Stimulated activated CD4-positive, alpha-beta T cell treated with anti-CD3 and anti-CD28 coated beads, Interleukin-15, amount 100 ng/mL, for 1 hour (primary cell): ENCODE results near the gene CSNK1D.

Experiments
- DNase-seq, 2 donors: peaks; one replicate each; pipeline ENCODE4 v3.0.0-alpha.2; 2020; ENCODE audit warnings: low read depth in 1 of 2, low spot score in 1 of 2

Gene CSNK1D

GRCh38 chr17:82240506-82241182 lies 32.9 kb downstream of the CSNK1D start:
- no peak for DNase-seq

- DNase-seq: no peak
Observed at GRCh38 chr17:82239926-82240505, 33.5 kb downstream of the CSNK1D start.

- no peak for DNase-seq
Observed at GRCh38 chr17:82239401-82239925, 34.0 kb downstream of the CSNK1D start.

- peak; percentile 47 to 54 for DNase-seq
Observed at GRCh38 chr17:82238472-82239201, 34.9 kb downstream of the CSNK1D start.

- DNase-seq: no peak
Observed at GRCh38 chr17:82237746-82238471, 35.6 kb downstream of the CSNK1D start.

- DNase-seq: no peak
Observed at GRCh38 chr17:82237083-82237745, 36.3 kb downstream of the CSNK1D start.

GRCh38 chr17:82236142-82236971 lies 37.1 kb downstream of the CSNK1D start:
- DNase-seq: peak in 1 of 2 donors; percentile 61

GRCh38 chr17:82235775-82236141 lies 37.7 kb downstream of the CSNK1D start:
- DNase-seq: no peak

- no peak for DNase-seq
Observed at GRCh38 chr17:82235056-82235774, 38.3 kb downstream of the CSNK1D start.

- DNase-seq: no peak
Observed at GRCh38 chr17:82234211-82235055, 39.1 kb downstream of the CSNK1D start.

- DNase-seq: no peak
Observed at GRCh38 chr17:82232876-82233785, 40.4 kb downstream of the CSNK1D start.

GRCh38 chr17:82232322-82232820 lies 41.1 kb downstream of the CSNK1D start:
- no peak for DNase-seq

- DNase-seq: no peak
Observed at GRCh38 chr17:82231562-82232321, 41.8 kb downstream of the CSNK1D start.

GRCh38 chr17:82231312-82231561 lies 42.3 kb downstream of the CSNK1D start:
- no peak for DNase-seq

GRCh38 chr17:82230609-82231311 lies 42.7 kb downstream of the CSNK1D start:
- no peak for DNase-seq
